Embryonic facial prominence (tissue), 1 donor: Measurements from ENCODE around the gene PLOD1.
"Not testable (repeated sequence)": the region's sequence is repeated elsewhere in the genome, so short reads cannot be mapped to it uniquely, and the experiment has no call there.

Experiments
- DNase-seq: peaks from one replicate; pipeline ENCODE4 v3.0.0-alpha.2; 2016; ENCODE audit errors: extremely low spot score

PLOD1 gene

DNA sequence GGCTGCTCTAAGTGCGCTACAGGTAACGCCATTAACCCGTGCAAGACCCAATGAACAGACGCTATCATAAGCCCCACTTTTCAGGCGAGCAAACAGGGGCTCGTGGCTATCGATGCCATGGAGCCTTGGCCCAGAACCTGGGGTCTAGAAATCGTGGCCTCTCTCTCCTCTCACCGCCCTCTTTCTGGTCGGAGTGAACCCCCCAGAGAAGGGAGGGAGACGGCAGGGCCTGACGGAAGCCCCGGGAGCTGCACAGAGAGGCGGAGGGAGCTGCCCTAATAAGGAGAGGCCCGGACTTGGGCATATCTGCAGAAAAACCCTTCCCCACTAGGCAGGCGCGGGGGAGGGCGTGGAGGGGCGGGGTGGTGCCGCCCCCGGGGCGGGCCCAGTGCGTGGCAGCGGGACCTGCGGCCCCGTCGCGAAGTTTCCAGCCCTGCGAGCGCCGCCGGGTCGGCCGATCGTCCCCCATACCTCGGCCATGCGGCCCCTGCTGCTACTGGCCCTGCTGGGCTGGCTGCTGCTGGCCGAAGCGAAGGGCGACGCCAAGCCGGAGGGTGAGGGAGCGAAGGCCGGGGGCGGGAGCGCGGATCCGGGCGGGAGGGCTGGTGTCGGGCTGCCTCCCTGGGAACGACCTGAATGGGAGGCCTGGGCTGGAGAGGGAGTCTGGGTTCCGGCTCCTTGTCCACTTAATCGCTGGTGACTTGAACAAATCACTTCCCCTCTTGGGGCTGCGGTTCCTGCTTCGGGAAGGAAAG is at the start of gene PLOD1:
Gene PLOD1 (plus strand): TSS at position 416 of the 755 bp plus-strand sequence. CDS start 63 bp downstream, at position 479.
- peak; percentile 77 for DNase-seq

DNA sequence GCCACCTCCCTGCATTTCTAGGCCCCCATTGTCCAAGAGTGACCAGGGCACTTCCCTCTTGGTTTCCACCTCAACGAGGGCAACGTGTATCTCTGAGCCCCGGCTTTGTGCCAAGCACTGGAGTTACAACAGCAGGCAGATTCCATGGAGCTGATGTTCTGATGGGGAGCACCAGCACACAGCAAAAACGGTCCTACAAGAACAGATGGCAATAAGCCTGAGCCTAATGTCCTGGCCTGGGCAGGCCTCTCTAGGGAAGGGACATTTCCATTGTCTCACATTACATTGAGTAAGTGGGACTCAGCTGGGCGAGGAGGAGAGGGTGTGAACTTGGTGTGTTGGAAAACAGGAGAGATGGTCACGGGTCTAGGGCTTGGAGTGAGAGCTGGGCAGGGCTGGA is 48.6 kb upstream of the PLOD1 start:
- DNase-seq: no peak

DNA sequence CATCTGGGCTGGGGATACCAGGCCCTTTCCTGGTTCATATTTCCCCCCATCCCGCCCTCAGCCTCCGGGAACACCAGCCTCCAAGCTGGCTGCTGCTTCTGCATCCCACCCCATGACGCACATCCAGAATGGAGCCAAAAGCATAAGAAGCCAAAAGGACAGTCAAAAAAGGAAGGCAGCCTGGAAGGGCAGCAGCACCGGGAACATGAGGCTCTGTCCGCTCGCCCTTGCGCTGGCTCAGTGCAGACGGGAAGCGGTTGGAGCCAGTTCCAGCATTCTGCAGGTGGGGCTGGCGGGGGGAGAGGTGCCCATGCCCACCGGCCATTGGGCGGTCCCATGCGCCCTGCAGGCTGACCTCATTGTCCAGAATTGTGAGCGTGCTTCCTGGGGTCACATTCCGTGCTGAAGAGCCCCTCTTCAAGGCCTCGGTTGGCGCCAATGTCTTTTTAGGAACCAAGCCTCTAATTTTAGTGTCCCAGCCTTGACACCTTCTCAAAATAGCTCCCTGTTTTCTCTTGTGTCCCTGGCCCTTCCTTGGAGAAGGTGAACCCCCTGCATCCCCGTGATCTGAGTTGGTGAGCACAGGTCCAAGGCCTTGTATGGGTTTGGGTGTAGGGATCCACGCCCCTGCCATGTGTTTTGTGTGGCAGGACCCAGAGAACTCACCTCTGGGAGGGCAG is 47.4 kb upstream of the PLOD1 start:
- DNase-seq: no peak

DNA sequence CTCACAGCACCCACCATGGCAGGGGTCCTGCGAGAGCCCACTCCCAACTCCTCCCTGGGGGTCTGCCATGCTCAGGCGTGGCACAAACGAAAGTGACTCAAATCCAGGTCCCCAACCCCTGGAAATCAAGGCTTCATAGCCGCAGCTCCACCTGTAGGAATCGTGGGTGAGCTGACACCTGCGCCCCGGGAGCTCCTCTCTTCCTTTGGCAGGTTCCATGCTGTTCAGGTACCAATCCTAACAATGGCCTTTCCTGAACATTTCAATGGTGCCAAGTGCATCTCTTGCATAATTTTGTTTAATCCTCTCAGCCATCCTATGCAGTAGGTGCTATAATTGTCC is 46.9 kb upstream of the PLOD1 start:
- no peak for DNase-seq

DNA sequence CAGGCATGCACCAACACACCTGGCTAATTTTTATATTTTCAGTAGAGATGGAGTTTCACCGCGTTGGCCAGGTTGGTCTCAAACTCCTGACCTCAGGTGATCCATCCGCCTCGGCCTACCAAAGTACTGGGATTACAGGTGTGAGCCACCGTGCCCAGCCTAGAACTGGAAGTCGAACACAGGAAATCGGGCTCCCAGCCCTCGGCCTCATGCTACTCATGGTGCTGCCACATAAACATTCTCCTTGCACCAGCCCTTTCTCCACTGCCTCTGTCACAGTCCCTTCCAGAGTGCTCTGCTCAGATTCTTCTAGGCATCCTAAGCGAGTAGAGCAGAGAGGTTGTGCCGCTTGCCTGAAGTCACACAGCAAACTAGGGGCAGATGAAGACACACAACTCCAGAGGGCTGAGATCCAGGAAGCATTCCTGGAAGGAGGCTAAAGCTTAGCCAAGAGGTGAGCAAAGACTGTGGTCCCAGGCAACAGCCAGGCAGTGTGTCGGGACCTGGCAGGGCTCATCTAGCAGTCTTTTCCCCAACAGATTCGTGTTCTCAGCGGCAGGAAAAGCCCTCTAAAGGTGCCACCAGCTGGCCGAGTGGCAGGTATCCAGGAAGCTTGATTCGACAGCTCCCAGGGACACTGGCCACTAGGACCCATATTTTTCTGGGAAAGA is 46.2 kb upstream of the PLOD1 start:
- no peak for DNase-seq

DNA sequence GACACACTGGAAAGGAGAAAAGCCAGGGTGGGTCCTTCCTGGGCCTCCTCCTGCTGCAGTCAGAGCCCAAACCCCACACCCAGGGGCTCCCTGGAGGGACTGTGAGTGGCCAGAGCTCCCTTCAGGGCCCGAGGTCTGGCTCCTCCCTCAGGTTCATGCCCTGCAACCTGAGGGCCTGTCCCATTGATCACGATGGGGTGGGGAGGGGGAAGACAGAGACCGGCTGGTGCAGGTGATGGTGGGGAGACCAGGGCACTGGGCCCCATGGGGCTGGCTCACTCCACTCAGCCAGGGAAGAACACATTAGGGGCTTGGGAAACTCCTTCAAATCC is 45.7 kb upstream of the PLOD1 start:
- DNase-seq: no peak

DNA sequence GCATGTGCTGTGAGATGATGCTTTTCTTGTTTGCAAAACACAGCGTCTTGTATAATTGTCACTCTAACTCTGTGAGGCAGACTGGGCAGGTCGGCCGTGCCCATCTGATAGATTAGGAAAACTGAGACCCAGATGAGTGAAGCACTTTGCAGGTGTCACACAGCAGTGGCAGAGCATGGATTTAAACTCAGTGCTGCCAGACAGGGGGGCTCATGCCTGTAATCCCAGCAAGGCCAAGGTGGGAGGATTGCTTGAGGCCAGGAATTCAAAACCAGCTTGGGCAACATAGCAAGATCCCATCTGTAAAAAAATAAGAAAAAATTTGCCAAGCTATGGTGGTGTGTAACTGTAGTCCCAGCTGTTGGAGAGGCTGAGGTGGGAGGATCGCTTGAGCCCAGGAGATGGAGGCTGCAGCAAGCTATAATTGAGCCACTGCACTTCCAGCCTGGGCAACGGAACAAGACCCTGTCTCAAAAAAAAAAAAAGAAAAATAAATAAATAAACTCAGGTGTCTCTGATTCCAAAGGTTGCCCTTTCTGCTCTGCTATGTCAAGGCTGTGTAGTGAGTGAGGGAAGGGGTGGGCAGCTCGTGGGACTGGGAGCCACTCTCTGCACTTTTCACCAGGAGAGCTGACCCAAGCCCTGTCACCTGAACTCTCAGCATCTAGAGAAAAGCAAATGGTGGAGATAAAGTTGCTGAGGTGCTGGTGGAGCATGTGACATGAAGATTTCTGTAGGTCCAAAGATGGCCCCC is 42.9 kb upstream of the PLOD1 start:
- DNase-seq: no peak

DNA sequence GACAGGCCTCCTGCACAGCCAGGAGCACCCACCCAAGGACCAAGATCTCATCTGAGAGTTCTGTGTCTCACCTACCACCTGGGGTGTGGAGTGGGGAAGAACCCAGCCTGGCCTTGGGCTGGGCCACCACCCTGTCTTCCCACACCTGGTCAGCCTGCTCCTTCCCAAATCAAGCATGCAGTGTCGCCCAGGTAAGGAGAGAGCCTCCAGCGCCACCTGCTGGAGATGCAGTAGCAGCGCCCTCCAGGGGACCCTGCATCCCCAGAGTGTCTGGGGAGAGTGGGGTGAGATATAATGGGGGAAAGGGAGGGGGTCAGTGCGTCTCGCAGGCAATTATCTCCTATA is 40.6 kb upstream of the PLOD1 start:
- DNase-seq: no peak

DNA sequence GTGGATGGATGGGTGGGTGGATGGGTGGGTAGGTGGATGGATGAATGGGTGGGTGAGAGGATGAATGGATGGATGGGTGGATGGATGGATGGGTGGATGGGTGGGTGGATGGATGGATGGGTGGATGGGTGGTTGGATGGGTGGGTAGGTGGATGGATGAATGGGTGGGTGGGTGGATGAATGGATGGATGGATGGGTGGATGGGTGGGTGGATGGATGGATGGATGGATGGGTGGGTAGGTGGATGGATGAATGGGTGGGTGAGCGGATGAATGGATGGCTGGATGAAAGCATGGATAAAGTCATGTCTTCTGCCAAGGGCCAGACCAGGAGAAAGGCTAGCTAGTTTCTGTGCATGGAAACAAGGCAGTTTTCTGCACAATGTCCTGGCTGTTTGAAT is 40.0 kb upstream of the PLOD1 start:
- DNase-seq: not testable (repeated sequence)

DNA sequence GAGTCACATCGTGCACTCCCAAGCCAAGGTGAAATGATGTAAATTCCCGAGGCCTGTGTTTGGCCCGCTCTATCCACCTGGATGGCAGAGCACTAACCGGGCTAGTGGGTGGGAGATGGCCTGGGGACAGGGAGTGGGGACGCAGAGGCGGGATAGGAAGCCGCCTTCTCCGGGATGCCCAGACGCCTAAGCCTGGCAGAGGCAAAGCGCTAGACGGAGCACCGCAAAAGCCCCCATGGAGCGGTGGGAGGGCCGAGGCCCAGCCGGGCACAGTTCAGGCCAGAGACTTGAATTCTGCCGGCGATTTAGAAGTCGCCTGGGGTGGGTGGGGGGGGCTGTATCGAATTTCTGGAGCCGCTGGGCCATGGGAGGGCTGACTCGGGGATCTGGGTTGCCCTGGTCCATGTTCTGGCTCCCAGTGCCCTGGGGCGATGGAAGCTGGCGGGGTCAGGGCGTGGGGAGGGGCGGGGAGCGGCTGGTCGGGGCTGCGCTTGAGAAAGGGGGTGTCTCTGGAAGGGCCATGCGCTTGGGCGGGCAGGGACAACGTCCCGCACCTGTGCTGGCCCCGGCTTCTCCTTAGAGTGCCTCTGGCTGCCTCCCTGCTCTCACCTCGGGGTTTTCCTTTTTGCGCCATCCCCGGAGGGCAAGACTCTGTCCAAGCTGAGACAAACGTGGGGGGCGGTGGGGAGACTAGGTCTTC is 36.3 kb upstream of the PLOD1 start:
- no peak for DNase-seq

DNA sequence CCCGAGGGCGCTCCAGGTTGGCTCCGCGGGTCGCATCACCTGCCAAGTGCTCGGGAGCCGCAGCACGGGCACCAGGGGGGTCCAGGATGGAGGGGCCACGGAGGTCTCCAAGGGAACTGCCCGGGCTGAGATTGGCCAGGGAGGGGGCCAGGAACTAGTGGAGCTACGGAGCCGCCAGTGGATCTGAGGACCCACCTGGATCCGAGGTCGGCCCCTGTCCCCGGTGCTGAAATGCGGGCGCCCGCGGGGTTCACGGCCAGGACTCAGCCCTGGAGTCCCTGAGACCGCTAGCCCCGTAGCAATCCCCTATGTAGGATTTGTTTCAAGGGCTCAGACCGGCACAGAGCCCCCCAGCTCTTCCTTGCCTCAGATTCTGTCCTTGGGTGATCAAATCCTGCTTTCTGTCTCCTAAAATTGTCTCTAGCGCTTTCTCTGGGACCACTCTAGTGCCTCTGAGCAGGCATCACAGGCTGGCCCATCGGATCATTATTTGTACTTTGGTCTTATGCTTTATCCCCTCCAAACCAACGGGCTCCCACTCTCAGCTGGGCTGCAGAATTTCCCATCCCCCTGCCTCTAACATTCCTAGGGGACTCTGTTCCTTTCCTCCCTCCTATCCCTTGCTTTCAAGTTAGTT is 35.6 kb upstream of the PLOD1 start:
- DNase-seq: no peak

DNA sequence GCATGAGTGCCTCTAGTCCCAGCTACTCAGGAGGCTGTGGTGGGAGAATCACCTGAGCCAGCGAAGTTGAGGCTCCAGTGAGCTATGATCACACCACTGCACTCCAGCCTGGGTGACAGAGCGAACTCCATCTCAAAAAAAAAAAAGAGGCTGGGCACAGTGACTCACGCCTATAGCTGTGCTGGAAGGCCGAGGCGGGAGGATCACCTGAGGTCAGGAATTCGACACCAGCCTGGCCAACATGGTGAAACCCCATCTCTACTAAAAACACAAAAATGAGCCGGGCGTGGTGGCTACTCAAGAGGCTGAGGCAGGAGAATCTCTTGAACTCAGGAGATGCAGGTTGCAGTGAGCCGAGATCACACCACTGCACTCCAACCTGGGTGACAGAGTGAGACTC is 33.1 kb upstream of the PLOD1 start:
- DNase-seq: not testable (repeated sequence)

DNA sequence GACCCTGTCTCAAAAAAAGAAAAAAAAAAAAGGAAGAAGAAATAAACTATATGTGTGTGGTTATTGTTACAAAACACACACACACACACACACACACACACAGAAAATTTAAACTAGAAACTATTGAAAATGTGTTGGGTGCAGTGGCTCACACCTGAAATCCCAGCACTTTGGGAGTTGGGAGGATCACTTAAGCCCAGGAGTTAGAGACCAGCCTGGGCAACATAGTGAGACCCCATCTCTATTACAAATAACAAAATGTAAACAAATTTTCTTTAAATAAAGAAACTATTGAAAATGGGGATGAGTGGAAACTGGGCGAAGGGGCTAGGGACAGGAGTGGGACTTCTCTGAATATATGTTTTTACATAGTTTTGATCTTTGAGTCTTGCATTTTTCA is 31.3 kb upstream of the PLOD1 start:
- no peak for DNase-seq

DNA sequence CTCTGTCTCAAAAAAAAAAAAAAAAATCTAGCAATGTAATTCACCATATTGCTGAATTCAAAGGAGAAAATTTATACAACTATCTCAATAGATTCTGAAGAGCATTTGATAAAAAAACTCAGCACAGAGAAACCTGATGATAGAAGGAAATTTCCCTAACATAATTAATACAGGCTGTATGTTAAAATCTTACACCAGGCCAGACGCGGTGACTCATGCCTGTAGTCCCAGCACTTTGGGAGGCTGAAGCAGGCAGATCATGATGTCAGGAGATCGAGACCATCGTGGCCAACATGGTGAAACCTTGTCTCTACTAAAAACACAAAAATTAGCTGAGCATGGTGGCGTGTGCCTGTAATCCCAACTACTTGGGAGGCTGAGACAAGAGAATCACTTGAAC is 30.4 kb upstream of the PLOD1 start:
- not testable (repeated sequence) for DNase-seq

DNA sequence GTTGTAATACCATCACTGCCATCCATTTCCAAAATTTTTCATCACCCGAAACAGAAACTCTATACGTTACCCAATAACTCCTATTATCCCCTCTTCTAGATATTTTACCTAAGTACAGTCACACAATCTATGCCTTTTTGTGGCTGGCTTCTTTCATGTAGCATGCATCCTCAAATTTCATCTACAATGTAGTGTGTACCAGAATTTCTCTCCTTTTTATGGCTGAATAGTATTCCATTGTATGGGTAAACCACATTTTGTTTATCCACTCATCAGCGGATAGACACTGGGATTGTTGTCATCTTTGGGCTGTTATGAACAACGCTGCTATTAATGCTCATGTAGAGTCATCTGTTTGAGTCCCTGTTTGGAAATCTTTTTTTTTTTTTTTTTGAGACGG is 29.5 kb upstream of the PLOD1 start:
- no peak for DNase-seq

DNA sequence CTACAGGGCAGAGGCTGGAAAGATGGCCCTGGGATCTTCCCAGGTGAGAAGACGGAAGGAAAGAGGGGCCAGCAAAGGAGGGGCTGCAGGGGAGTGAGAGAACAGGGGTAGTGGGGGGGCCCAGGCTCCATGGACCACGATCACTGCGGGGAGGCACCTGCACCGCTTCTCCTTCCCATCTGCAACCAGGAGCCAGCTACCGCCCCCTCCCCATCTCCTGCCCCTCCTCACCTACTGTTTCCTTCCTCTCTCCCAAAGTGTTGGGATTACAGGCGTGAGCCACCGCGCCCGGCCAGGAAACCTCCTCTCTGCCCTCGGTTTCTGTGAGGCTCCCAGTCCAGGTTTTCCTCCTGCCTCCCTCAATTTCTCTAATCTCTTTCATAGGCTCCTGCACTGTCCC is 27.6 kb upstream of the PLOD1 start:
- DNase-seq: no peak

DNA sequence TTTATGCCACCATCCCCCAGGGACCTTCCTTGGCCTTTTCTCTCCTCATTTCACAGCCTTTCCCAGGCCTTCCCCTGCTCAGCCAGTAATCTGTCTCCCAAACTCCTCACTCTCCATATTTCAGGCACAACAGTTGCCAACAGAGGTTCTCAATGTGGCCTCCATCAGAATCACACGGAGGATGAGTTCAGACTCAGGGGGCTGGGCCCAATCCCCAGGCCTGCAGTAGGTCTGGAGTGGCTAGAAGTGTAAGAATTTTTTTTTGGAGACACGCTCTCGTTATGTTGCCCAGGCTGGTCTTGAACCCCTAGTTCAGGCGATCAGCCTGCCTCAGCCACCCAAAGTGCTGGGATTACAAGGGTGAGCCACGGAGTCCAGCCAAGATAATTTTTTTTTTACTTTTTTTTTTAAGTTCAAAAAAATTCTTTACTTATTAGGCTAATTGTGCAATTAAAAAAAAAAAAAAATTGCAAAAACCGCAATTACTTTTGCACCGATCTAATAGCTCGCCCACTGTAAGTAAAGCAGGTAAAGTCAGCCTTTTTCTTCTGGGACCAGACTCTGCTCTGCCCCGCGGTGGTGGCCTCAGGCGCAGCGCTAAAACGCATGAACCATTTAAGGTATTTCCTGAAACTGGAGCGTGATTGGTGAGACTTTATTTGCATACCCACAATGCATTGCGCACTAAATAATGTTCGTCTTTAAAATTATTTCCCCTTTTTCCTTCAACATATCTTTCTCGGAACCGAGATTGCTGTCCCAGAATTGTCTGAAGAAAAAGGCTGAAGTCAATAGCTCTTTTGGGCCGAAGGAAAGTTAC is 27.0 kb upstream of the PLOD1 start:
- DNase-seq: peak; percentile 97

DNA sequence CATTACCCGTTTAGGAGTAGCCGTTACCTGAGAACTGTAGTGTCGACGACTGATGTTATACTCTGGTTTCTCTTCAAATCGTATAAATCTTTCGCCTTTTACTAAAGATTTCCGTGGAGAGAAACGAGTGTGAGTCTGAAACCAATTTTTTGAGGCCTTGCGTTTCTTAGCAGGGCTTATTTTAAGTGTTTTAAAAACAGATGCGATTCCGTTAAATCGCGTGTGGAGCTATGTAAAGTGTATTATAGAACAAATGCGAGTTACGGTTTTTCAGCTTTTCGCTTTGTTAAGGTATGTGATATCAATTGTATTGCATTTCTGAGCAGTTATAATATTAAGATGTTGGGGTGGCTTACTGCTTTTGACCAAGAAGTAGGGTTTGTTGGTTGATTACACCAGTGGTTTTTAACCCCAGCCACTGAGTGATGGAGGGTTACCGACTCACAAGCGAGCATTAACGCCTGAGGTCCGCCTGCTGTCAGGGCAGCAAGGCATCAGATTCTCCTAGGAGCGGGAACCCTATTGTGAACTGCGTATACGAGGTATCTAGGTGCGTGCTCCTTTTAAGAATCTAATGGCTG is 26.3 kb upstream of the PLOD1 start:
- peak; percentile 92 for DNase-seq

DNA sequence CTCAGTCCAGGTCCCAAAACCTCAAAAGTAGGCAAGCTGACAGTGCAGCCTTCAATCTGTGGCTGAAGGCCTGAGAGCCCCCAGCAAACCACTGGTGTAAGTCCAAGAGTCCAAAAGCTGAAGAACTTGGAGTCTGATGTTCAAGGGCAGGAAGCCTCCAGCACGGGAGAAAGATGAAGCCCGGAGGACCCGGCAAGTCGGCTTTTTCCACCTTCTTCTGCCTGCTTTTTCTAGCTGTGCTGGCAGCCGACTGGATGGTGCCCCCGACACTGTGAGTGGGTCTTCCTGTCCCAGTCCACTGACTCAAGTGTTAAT is 23.6 kb upstream of the PLOD1 start:
- DNase-seq: not testable (repeated sequence)

DNA sequence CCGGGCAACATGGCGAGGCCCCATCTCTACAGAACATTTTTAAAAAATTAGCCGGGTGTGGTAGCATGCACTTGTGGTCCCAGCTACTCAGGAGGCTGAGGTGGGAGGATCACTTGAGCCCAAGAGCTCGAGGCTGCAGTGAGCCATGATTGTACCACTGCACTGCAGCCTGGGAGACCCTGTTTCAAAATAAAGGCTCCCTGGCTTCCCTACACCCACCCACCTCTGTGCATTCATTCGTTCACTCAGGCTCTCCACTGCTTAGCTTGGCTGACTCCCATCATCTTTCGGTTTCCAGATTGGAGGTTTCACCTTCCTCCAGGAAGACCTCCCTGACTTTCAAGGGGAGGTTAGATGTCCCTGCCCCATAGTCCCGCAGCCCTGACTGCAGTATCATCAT is 22.5 kb upstream of the PLOD1 start:
- no peak for DNase-seq
